BLaER1 treated with 17β-estradiol and CSF1 and Interleukin-3, amounts not matched to agents 10 nM and 100 nM (cell line): ENCODE results near the gene AEN.
"Not testable (repeated sequence)": the region's sequence is repeated elsewhere in the genome, so short reads cannot be mapped to it uniquely, and the experiment has no call there.

Experiments
- H3K27ac ChIP-seq, 11 experiments: shearing (Covaris generic); formaldehyde crosslinking; 2 replicates each; pipeline ENCODE4 v1.8.1; 2022
- H3K27me3 ChIP-seq, 11 experiments: shearing (Covaris generic); formaldehyde crosslinking; 2 replicates each; pipeline ENCODE4 v1.8.1; 2022
- H3K36me3 ChIP-seq, 11 experiments: shearing (Covaris generic); formaldehyde crosslinking; 2 replicates each; pipeline ENCODE4 v1.8.1; 2022
- H3K4me1 ChIP-seq, 10 experiments: shearing (Covaris generic); formaldehyde crosslinking; 2 replicates each; pipeline ENCODE4 v1.8.1; 2022
- H3K4me2 ChIP-seq, 11 experiments: shearing (Covaris generic); formaldehyde crosslinking; 2 replicates each; pipeline ENCODE4 v1.8.1; 2022
- H3K4me3 ChIP-seq, 10 experiments: shearing (Covaris generic); formaldehyde crosslinking; 2 replicates each; pipeline ENCODE4 v1.8.1; 2022
- H3K9ac ChIP-seq, 11 experiments: shearing (Covaris generic); formaldehyde crosslinking; 2 replicates each; pipeline ENCODE4 v1.8.1; 2022
- H3K9me3 ChIP-seq, 11 experiments: shearing (Covaris generic); formaldehyde crosslinking; replicated peaks in 1 of 11; 2 replicates each; pipeline ENCODE4 v1.8.1; 2022
- H4K20me1 ChIP-seq, 11 experiments: shearing (Covaris generic); formaldehyde crosslinking; 2 replicates each; pipeline ENCODE4 v1.8.1; 2022
- Cebpa-rat ChIP-seq, 11 experiments: shearing (Covaris generic); IDR thresholded peaks; 2 replicates each; pipeline ENCODE4 v1.8.1; 2022

Gene AEN

DNA sequence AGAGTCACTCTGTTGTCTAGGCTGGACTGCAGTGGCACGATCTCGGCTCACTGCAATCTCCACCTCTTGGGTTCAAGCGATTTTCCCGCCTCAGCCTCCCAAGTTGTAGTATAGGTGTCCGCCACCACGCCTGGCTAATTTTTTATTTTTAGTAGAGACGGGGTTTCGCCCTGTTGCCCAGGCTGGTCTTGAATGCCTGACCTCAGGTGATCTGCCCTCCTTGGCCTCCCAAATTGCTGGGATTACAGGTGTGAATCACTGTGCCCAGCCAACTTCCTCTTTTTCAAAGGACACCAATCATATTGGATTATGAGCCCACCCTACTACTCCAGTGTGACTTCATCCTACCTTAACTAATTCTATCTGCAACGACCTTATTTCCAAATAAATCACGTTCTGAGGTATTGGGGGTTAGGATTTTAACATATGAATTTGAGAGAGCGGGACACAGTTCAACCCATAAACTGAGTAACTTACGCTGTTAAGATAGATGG lies 20.9 kb downstream of the AEN start:
- Histone ChIP-seq H3K4me1 (peaks cover 50 to 63% (median 56%) of the 10 kb centered on the region in 10 experiments), H3K9ac (peak overlapping the region in 4 of 11 experiments; percentile 44 to 67 (median 60); a peak in 7 of 22 replicates), H3K27me3 (no peaks in the 10 kb centered on the region), H3K27ac (peak overlapping the region in 9 of 11 experiments; percentile 48 to 96 (median 93); a peak in 19 of 22 replicates), H3K4me3 (no peak overlapping the region), H3K36me3 (0 out of 22 replicates have a peak, but pooled peaks cover 0 to 3% (median 0%) of the 10 kb centered on the region in 11 experiments), H3K4me2 (peak overlapping the region; percentile 86 to 98 (median 95)), H3K9me3 (no peaks in the 10 kb centered on the region), H4K20me1 (peaks cover 0 to 27% (median 0%) of the 10 kb centered on the region in 11 experiments; a peak in 2 of 22 replicates)
- TF ChIP-seq Cebpa-rat (IDR thresholded peaks at IDR 0.05) = no peak

DNA sequence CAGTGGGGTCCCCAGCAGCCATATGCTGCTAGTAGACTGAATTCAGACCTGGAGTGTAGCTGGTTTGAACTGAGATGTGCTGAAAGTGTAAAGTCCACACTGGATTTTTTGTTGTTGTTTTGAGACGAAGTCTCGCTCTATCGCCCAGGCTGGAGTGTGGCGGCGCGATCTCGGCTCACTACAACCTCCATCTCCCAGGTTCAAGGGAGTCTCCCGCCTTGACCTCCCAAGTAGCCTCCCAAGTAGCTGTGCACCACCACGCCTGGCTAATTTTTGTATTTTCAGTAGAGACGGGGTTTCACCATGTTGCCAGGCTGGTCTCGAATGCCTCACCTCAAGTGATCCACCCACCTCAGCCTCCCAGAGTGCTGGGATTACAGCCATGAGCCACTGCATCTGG lies 21.4 kb downstream of the AEN start:
- Histone ChIP-seq H4K20me1 (peaks cover 0 to 32% (median 0%) of the 10 kb centered on the region in 11 experiments; a peak in 2 of 22 replicates), H3K9ac (peak overlapping the region in 1 of 11 experiments; percentile 44; a peak in 1 of 22 replicates), H3K27ac (peak overlapping the region in 7 of 11 experiments; percentile 89 to 96 (median 94); a peak in 11 of 22 replicates), H3K4me2 (peak overlapping the region in 7 of 11 experiments; percentile 92 to 98 (median 96); a peak in 9 of 22 replicates), H3K4me1 (peaks cover 48 to 60% (median 55%) of the 10 kb centered on the region in 10 experiments)
- not testable (repeated sequence) for H3K4me3 ChIP-seq, H3K9me3 ChIP-seq, H3K36me3 ChIP-seq, H3K27me3 ChIP-seq

DNA sequence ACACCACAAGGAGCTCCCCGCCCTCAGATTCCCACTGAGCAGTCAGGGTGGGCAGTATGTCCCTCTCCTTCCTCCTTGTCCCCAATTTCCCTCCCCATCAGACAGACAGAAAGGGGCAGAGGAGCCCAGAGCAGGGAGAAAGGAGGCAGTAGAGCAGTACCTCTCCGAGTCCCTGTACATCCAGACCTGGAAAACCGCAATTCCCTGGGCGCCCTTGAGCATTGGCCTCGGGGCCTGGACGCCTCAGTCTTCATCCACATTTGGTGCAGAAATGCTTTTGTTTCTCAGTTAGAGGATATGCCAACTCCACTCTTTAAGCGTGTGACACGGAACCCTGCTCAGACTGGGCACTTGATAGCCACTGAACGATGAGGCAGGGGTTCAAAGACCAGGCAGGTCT lies 23.6 kb downstream of the AEN start:
- no peaks in the 10 kb centered on the region for H3K27me3 ChIP-seq
- H4K20me1 ChIP-seq = peaks cover 0 to 32% (median 0%) of the 10 kb centered on the region in 11 experiments; a peak in 2 of 22 replicates
- H3K4me3 ChIP-seq = no peak overlapping the region
- no peaks in the 10 kb centered on the region for H3K9me3 ChIP-seq
- no peak overlapping the region; a peak in 1 of 22 replicates for H3K27ac ChIP-seq
- H3K9ac ChIP-seq = no peak overlapping the region
- H3K36me3 ChIP-seq = 0 out of 22 replicates have a peak, but pooled peaks cover 0 to 3% (median 0%) of the 10 kb centered on the region in 11 experiments
- TF ChIP-seq Cebpa-rat (IDR thresholded peaks at IDR 0.05) = no peak
- H3K4me1 ChIP-seq = peaks cover 51 to 62% (median 57%) of the 10 kb centered on the region in 10 experiments
- H3K4me2 ChIP-seq = no peak overlapping the region

- H3K27ac ChIP-seq = no peak overlapping the region; a peak in 1 of 22 replicates
- no peaks in the 10 kb centered on the region for H3K9me3 ChIP-seq
- no peak overlapping the region for H3K9ac ChIP-seq
- peaks cover 49 to 62% (median 57%) of the 10 kb centered on the region in 10 experiments for H3K4me1 ChIP-seq
- no peak overlapping the region for H3K4me2 ChIP-seq
- peaks cover 0 to 32% (median 0%) of the 10 kb centered on the region in 11 experiments; a peak in 3 of 22 replicates for H4K20me1 ChIP-seq
- no peak for TF ChIP-seq Cebpa-rat (IDR thresholded peaks at IDR 0.05)
- H3K27me3 ChIP-seq = no peaks in the 10 kb centered on the region
- H3K4me3 ChIP-seq = no peak overlapping the region
- 0 out of 22 replicates have a peak, but pooled peaks cover 0 to 3% (median 0%) of the 10 kb centered on the region in 11 experiments for H3K36me3 ChIP-seq
These were observed 24.3 kb downstream of the AEN start for GRCh38 chr15:88645171-88646087.

- H3K4me1 ChIP-seq = peaks cover 43 to 60% (median 52%) of the 10 kb centered on the region in 10 experiments
- 0 out of 22 replicates have a peak, but pooled peaks cover 0 to 3% (median 0%) of the 10 kb centered on the region in 11 experiments for H3K36me3 ChIP-seq
- H3K9ac ChIP-seq = no peak overlapping the region
- H3K4me2 ChIP-seq = no peak overlapping the region
- no peak overlapping the region for H3K27ac ChIP-seq
- no peak overlapping the region for H3K4me3 ChIP-seq
- no peaks in the 10 kb centered on the region for H3K27me3 ChIP-seq
- no peaks in the 10 kb centered on the region for H3K9me3 ChIP-seq
- no peak for TF ChIP-seq Cebpa-rat (IDR thresholded peaks at IDR 0.05)
- peaks cover 0 to 32% (median 0%) of the 10 kb centered on the region in 11 experiments; a peak in 3 of 22 replicates for H4K20me1 ChIP-seq
These were observed 24.9 kb downstream of the AEN start for GRCh38 chr15:88646088-88646405.

GRCh38 chr15:88646951-88647350 lies 25.8 kb downstream of the AEN start:
- no peak overlapping the region for H3K4me3 ChIP-seq
- no peak for TF ChIP-seq Cebpa-rat (IDR thresholded peaks at IDR 0.05)
- peak overlapping the region in 1 of 11 experiments; percentile 27; a peak in 1 of 22 replicates for H3K27ac ChIP-seq
- H3K9me3 ChIP-seq = no peaks in the 10 kb centered on the region
- no peaks in the 10 kb centered on the region for H3K27me3 ChIP-seq
- peaks cover 34 to 57% (median 50%) of the 10 kb centered on the region in 10 experiments for H3K4me1 ChIP-seq
- peaks cover 0 to 32% (median 0%) of the 10 kb centered on the region in 11 experiments; a peak in 3 of 22 replicates for H4K20me1 ChIP-seq
- H3K9ac ChIP-seq = 0 out of 22 replicates have a peak overlapping the region, but pooled peaks of 1 of the 11 experiments have one; percentile 57
- 0 out of 22 replicates have a peak, but pooled peaks cover 0 to 3% (median 0%) of the 10 kb centered on the region in 11 experiments for H3K36me3 ChIP-seq
- H3K4me2 ChIP-seq = peak overlapping the region in 1 of 11 experiments; percentile 8; a peak in 1 of 22 replicates

DNA sequence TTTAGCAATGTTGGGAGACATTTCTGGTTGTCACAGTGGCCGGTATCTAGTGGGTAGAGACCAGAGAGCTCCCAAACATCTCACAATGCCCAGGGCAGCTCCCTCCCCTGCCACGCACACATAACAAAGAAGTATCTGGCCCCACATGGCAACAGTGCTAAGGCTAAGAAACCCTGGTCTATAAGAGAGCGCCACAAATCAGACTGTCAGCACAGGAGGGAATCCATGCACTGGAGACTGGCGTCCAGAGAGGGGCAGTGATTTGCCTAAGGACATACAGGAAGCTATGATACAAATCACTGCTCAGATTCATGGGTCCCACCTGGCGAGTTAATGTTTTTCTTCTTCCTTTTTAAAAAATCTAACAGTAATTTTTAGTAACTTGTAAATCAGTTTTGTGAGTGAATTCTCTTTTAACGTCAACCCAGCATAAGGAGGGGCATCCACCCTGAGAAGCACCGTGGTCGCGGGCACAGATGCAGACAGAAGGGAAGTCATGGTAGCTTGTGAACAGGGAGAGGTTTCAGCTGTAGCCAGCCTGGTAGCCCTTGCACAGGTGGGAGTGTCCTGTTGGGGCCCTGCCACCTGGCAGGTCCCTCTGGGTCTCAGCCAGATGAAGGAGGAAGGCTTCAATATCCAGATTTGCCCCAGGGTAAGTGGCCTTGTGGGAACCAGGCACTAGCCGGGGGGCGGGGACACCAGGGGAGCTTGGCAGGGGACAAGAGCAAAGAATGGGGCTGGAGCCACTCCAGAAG lies 26.4 kb downstream of the AEN start:
- Histone ChIP-seq H4K20me1 (peaks cover 0 to 32% (median 0%) of the 10 kb centered on the region in 11 experiments; a peak in 3 of 22 replicates), H3K9ac (peak overlapping the region in 2 of 11 experiments; percentile 32 to 57; a peak in 2 of 22 replicates), H3K27ac (peak overlapping the region in 1 of 11 experiments; percentile 27; a peak in 1 of 22 replicates), H3K4me2 (peak overlapping the region in 9 of 11 experiments; percentile 0 to 82 (median 24); a peak in 6 of 22 replicates), H3K4me1 (peaks cover 28 to 52% (median 45%) of the 10 kb centered on the region in 10 experiments), H3K4me3 (no peak overlapping the region), H3K9me3 (no peaks in the 10 kb centered on the region), H3K36me3 (0 out of 22 replicates have a peak, but pooled peaks cover 0 to 3% (median 0%) of the 10 kb centered on the region in 11 experiments), H3K27me3 (no peaks in the 10 kb centered on the region)
- no peak for TF ChIP-seq Cebpa-rat (IDR thresholded peaks at IDR 0.05)
